Uterus (tissue), 2 donors: ENCODE measurements around the gene KRT3.

Source experiments
- POLR2A ChIP-seq, 2 donors: fragments of 450-650 bp; IDR thresholded peaks; one replicate each; pipeline ENCODE4 v1.6.1; 2016; ENCODE audit warnings: antibody characterized with exemption in 2 of 2, mild to moderate bottlenecking in 1 of 2, moderate library complexity in 1 of 2
- TF ChIP-seq, protein P1 (sequence below), 4 experiments: fragments of 200-600 bp in 2 of 4; fragments of 450-650 bp in 2 of 4; sonication (generic) in 2 of 4; IDR thresholded peaks; one replicate each; pipeline ENCODE4 v1.5.1; 2016 to 2019; ENCODE audit warnings: antibody characterized with exemption in 4 of 4, mild to moderate bottlenecking in 2 of 4, moderate library complexity in 1 of 4

DNA sequence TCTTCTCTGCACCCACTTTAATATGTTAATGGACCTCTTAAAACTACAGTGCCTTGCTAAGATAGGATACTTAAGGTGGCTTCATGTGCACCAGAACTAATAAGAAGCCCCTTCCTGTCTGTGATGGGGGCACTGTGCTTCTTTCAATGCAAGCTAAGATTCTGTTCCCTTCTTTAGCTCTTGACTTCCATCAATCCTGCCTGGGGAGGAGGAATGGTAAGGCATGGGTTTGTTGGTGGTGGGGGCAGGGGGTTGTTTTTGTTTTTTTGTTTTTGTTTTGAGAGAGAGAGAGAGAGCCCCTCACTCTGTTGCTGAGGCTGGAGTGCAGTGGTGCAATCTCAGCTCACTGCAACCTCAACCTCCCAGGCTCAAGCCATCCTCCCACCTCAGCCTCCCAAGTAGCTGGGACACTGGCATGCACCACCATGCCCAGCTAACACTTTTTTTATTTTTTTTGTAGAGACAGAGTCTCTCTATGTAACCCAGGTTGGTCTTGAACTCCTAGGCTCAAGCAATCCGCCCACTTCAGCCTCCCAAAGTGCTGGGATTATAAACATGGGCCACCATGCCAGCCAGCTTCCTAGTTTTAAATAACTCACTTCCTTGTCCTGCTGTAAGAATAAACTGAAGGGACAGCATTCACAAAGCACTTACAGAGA is 4.5 kb upstream of the KRT3 start:
- TF ChIP-seq, protein P1, sequence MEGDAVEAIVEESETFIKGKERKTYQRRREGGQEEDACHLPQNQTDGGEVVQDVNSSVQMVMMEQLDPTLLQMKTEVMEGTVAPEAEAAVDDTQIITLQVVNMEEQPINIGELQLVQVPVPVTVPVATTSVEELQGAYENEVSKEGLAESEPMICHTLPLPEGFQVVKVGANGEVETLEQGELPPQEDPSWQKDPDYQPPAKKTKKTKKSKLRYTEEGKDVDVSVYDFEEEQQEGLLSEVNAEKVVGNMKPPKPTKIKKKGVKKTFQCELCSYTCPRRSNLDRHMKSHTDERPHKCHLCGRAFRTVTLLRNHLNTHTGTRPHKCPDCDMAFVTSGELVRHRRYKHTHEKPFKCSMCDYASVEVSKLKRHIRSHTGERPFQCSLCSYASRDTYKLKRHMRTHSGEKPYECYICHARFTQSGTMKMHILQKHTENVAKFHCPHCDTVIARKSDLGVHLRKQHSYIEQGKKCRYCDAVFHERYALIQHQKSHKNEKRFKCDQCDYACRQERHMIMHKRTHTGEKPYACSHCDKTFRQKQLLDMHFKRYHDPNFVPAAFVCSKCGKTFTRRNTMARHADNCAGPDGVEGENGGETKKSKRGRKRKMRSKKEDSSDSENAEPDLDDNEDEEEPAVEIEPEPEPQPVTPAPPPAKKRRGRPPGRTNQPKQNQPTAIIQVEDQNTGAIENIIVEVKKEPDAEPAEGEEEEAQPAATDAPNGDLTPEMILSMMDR (IDR thresholded peaks at IDR 0.05) = no peak
- TF ChIP-seq POLR2A (IDR thresholded peaks at IDR 0.05) = no peak
